Activated naive CD8-positive, alpha-beta T cell treated with anti-CD3 and anti-CD28 coated beads, Interleukin-2, amount 10 ng/mL, durations not matched to agents 7 days and 5 days (primary cell): Measurements from ENCODE around the gene B4GALNT4. TPM values are rescaled to one million over a fixed set of nuclear protein-coding genes. Genes with fewer than 3 reads are reported as not detected.

Experiments used
- ATAC-seq: fragments of 150-1000 bp; cut with Tn5 transposase; one replicate; pipeline ENCODE4 v1.10.0; 2021; ENCODE audit warnings: low read depth, moderate library complexity
- POLR2A ChIA-PET: fragments of 350-600 bp; sonication (Branson Sonifier 250); formaldehyde crosslinking; loops from one replicate; lab custom pipeline; 2021; ENCODE audit warnings: antibody characterized with exemption; lab: Charles Lee
- DNase-seq: peaks from one replicate; pipeline ENCODE4 v3.0.0; 2021
- H3K27ac Mint-ChIP-seq: one replicate; pipeline ENCODE4 v1.8.0; 2022; ENCODE audit warnings: mild to moderate bottlenecking, mixed read lengths
- H3K27me3 Mint-ChIP-seq: one replicate; pipeline ENCODE4 v1.8.0; 2022; ENCODE audit warnings: mild to moderate bottlenecking, moderate library complexity, mixed read lengths
- H3K36me3 Mint-ChIP-seq: one replicate; pipeline ENCODE4 v1.8.0; 2021; ENCODE audit warnings: mild to moderate bottlenecking, mixed read lengths
- H3K4me1 Mint-ChIP-seq: one replicate; pipeline ENCODE4 v1.8.0; 2021; ENCODE audit warnings: mixed read lengths
- H3K4me3 Mint-ChIP-seq: one replicate; pipeline ENCODE4 v1.8.0; 2022; ENCODE audit warnings: mild to moderate bottlenecking, moderate library complexity, mixed read lengths
- H3K9me3 Mint-ChIP-seq: one replicate; pipeline ENCODE4 v1.8.0; 2021; ENCODE audit warnings: mixed read lengths
- total RNA-seq, 2 experiments: library from RNA; stranded (reverse); gene quantifications; one replicate each; pipeline ENCODE4 v1.2.3, GENCODE V29; 2021

B4GALNT4 gene
- total RNA-seq, 2 experiments from 2014 or later = 1.1 TPM

DNA sequence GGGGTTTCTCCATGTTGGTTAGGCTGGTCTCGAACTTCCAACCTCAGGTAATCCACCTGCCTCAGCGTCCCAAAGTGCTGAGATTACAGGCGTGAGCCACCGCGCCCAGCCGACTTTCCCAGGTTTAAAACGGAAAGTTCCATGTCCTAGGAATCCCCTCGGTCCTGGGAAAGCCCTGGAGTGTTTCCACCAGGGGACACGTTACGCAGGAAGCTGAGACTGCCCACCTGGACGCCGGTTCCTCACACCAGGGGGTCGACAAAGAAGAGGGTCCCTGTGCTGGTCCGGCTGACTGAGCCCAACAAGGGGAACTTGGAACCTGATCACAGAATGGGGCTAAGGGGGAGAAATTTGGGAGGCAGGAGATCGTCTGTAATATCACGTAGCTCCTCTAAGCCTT, 3.5 kb upstream of the B4GALNT4 start:
- H3K4me3 Mint-ChIP-seq = no peak overlapping the region
- H3K36me3 Mint-ChIP-seq = no peaks in the 10 kb centered on the region
- no peaks in the 10 kb centered on the region for H3K9me3 Mint-ChIP-seq
- ATAC-seq = no peak
- peaks cover 31% of the 10 kb centered on the region for H3K27me3 Mint-ChIP-seq
- peaks cover 8% of the 10 kb centered on the region for H3K4me1 Mint-ChIP-seq
- DNase-seq = no peak
- POLR2A ChIA-PET = no interaction called here
- H3K27ac Mint-ChIP-seq = no peak overlapping the region

DNA sequence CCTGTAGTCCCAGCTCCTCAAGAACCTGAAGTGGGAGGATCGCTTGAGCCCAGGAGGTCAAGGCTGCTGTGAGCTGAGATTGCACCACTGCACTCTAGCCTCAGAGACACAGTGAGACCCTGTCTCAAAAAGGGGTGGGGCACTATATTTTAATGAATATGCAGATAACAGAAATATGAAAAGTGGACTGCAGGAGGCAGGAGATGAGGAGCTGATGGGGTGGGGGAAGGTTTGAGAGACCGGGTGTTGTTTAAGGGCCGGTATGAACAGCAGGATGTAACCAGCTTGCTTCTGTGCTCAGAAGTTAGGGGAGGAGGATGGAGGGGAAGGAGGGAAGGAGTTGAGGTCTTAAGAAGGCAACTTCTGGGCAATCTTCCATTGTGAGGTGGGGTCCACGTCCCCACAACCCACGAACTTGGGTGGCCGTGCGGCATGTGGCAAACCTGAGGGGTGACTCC, 1.3 kb upstream of the B4GALNT4 start:
- Mint-ChIP-seq H3K27ac (no peak overlapping the region), H3K4me3 (peak overlapping the region; percentile 42), H3K9me3 (no peaks in the 10 kb centered on the region), H3K36me3 (no peaks in the 10 kb centered on the region), H3K27me3 (peaks cover 40% of the 10 kb centered on the region), H3K4me1 (peaks cover 10% of the 10 kb centered on the region)
- POLR2A ChIA-PET = interaction anchor here (1.4 to 2.1 kb wide), 2 partner anchors 80 to 131 kb away, joined by 3 to 8 read pairs; no protein-coding TSS in a partner anchor
- DNase-seq = no peak
- ATAC-seq = peak; percentile 29

DNA sequence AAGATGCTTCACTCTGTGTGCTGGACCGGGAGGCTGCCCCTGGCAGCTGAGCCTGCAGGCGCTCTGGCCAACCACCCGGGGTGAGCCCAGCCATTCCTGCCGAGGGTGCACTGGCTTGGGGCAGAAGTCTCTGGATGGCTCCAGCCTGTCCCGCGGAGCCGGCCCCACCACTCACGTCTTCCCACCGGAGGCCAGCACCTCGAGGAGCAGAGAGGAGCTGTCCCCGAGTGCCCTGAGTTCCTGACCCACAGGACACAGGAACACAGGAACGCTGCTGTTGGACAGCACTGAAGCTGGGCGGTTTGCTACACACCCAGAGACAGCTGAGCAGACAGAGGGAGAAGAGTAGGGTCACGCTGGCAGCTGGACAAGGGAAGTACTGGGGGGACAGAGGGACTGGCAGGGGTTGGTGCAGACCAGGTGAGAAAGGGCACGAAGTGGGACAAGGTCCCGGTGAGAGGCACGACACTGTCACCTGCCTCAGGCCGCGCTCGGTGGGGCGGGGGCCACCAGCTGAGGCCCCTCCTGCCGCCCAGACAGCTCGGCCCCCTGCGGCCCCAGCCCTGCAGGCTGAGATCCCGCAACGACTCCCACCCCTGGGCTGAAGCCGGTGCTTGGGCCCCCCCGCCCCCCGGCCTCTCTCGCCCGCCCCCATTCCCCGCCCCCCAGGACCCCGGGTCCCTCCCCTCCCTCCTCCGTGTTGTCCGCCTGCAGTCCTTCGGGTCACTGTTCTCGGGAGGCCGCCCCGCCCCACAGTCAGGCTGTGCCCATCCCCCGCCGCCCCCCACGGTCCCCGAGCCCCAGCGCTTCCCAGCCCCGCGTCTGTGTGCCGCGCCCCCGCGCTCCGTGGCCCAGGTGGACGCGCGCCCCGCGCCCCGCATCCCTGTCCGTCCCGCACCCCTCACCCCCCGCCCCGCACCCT, 624 bp upstream of the B4GALNT4 start:
- ATAC-seq (peak; percentile 10), DNase-seq (no peak)
- Mint-ChIP-seq H3K4me3 (peak overlapping the region; percentile 59), H3K27ac (no peak overlapping the region), H3K9me3 (no peaks in the 10 kb centered on the region), H3K36me3 (no peaks in the 10 kb centered on the region), H3K4me1 (peaks cover 10% of the 10 kb centered on the region), H3K27me3 (peaks cover 40% of the 10 kb centered on the region)
- POLR2A ChIA-PET = interaction anchor here (1.4 to 2.1 kb wide), 2 partner anchors 80 to 131 kb away, joined by 3 to 8 read pairs; no protein-coding TSS in a partner anchor

DNA sequence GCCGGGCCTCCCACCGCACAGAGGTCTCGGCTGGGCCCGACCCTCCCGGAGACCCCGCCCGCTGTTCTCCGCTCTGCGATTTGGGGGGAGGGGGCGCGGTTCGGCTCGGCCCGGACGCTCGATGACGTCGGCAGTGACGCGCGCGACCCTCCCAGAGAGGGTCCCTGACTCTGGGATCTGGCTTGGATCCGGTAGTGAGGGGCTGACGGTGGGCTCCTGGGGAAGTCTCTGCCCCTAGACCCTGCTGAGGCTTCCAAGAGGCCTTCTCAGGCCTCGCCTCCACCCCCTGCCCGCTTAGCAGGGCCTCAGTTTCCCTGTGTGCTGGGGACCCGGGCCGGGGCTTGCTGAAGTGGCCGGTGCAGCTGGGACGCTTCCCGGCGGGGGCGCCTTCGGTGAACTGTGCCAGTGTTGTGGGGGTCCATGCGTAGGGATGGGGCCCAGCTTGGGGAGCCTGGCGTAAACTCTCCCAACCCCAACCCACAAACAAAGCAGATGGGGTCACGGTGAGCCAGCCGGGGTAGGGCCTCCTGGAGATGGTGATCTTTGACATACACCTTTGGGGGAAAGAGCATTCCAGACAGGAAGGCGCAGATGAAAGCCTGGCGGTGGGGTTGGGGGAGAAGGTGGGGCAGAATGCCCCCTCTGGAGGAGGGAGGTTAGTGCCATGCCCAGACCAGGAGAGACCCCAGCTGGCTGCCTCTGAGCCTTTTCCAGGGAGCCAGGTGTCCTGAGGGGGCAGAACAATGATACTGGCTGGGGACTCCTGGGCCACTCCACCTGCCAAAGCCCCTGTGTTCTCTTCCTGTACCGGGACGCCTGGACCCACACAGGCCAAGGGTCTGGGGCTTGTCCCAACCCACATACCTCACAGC, 1.0 kb downstream of the B4GALNT4 start:
- Mint-ChIP-seq H3K9me3 (peaks cover 6% of the 10 kb centered on the region), H3K27me3 (peaks cover 40% of the 10 kb centered on the region), H3K4me3 (peak overlapping the region; percentile 45), H3K36me3 (no peaks in the 10 kb centered on the region), H3K4me1 (peaks cover 10% of the 10 kb centered on the region), H3K27ac (no peak overlapping the region)
- no peak for DNase-seq
- POLR2A ChIA-PET = interaction anchor here (0.6 to 1.5 kb wide), 2 partner anchors 11 to 87 kb away, joined by 3 read pairs; no protein-coding TSS in a partner anchor
- no peak for ATAC-seq

DNA sequence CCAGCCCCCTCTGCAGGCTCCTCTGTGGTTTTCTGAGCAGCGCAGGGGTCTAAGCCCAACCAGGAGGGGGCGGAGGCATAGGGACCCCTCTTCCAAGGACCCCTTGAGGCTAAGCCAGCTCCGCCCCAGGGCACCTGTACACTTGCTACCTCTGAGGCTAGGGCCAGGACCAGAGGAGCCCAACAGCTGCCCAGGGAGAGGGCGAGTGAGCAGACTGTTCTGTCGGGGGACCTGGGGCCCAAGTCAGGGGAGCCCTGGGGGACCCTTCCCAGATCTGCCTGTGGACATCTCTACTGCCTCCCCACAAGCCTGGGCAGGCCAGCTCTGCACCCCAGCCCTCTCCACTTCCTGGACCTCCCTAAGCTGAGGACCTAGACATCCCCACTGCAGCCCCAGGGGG, 1.8 kb downstream of the B4GALNT4 start:
- Mint-ChIP-seq H3K4me3 (no peak overlapping the region), H3K27me3 (peaks cover 39% of the 10 kb centered on the region), H3K9me3 (peaks cover 6% of the 10 kb centered on the region), H3K27ac (no peak overlapping the region), H3K36me3 (no peaks in the 10 kb centered on the region), H3K4me1 (peaks cover 10% of the 10 kb centered on the region)
- ATAC-seq = no peak
- no peak for DNase-seq
- POLR2A ChIA-PET = interaction anchor here (1.5 kb wide), 1 partner anchor 12 kb away, joined by 3 read pairs; no protein-coding TSS in a partner anchor

DNA sequence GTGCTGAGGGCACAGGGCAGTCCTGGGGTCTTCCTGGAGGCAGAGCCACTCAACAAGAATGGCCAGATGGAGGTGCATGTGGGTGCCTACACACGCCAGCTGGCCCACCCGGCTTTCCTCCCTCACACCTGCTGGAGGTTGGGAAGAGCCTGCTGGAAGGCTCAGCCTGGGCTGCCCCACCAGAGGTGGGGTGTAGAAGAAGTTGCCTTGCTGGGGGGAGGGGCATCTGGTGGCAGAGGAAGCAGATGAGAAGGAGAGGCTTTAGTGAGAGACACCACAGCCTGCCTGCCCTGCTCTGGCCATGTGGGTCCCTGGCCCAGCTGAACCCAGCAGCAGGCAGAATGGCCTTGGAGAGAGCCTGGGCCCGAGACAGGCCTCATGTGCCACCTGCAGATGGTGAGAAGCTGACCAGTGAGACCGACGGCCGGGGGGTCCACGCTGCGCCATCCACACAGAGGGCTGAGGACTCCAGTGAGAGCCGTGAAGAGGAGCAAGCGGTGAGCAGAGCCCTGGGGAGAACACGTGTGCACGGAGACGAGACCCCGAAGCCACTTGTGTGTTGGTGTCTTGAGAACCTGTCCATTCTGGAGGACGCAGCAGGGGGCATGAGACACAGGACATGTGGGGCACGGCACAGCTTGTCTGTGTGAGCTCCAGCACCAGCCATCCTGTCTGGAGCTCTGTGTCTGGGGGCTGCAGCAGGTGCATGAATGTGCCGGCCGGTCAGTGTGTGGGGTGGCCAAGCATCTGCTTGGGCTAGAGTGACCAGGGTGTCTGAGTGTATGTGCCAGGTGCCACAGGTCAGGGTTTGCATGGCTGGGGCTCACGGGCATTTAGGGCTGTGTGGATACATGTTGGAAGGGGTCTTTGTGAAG, 2.7 kb downstream of the B4GALNT4 start:
- H3K27me3 Mint-ChIP-seq = peaks cover 36% of the 10 kb centered on the region
- H3K4me3 Mint-ChIP-seq = no peak overlapping the region
- no peaks in the 10 kb centered on the region for H3K36me3 Mint-ChIP-seq
- peaks cover 6% of the 10 kb centered on the region for H3K9me3 Mint-ChIP-seq
- ATAC-seq (no peak), DNase-seq (no peak)
- peaks cover 10% of the 10 kb centered on the region for H3K4me1 Mint-ChIP-seq
- POLR2A ChIA-PET = interaction anchor here (0.6 kb wide), 1 partner anchor 9 kb away, joined by 3 read pairs; no protein-coding TSS in a partner anchor
- no peak overlapping the region for H3K27ac Mint-ChIP-seq

DNA sequence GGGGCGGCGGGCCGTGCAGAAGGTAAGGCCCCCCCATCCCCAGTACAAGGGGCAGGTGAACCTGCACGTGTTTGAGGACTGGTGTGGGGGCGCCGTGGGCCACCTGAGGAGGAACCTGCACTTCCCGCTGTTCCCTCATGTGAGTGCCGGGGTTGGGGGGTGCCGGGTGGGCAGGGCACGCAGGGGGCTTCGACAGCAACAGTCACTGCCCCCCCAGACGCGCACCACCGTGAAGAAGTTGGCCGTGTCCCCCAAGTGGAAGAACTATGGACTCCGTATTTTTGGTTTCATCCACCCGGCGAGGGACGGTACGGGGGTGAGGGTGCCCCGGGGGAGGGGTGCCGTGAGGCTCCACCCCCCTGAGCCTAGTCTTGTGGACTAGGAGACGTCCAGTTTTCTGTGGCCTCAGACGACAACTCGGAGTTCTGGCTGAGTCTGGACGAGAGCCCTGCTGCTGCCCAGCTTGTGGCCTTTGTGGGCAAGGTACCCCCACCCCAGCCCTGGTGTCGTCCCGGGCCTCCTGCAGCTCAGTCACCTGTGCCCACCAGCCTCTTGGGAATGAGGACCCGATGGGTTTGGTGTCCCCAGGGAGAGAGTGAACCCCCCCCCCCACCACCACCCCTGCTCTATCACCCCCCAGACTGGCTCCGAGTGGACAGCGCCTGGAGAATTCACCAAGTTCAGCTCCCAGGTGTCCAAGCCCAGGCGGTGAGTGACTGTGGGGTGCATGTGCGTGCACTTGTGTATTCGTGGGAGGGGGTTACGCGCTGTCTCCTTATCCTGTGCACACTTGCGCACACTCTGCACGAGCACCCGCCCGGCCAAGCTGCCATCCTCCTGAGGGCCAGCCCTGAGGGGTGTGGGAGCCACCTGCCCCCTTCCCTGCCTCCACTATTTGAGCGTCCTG, 3.8 kb downstream of the B4GALNT4 start:
- Mint-ChIP-seq H3K4me3 (no peak overlapping the region), H3K4me1 (peaks cover 10% of the 10 kb centered on the region), H3K36me3 (no peaks in the 10 kb centered on the region), H3K27me3 (peaks cover 25% of the 10 kb centered on the region), H3K9me3 (peaks cover 6% of the 10 kb centered on the region), H3K27ac (no peak overlapping the region)
- POLR2A ChIA-PET = no interaction called here
- no peak for DNase-seq
- ATAC-seq = no peak

DNA sequence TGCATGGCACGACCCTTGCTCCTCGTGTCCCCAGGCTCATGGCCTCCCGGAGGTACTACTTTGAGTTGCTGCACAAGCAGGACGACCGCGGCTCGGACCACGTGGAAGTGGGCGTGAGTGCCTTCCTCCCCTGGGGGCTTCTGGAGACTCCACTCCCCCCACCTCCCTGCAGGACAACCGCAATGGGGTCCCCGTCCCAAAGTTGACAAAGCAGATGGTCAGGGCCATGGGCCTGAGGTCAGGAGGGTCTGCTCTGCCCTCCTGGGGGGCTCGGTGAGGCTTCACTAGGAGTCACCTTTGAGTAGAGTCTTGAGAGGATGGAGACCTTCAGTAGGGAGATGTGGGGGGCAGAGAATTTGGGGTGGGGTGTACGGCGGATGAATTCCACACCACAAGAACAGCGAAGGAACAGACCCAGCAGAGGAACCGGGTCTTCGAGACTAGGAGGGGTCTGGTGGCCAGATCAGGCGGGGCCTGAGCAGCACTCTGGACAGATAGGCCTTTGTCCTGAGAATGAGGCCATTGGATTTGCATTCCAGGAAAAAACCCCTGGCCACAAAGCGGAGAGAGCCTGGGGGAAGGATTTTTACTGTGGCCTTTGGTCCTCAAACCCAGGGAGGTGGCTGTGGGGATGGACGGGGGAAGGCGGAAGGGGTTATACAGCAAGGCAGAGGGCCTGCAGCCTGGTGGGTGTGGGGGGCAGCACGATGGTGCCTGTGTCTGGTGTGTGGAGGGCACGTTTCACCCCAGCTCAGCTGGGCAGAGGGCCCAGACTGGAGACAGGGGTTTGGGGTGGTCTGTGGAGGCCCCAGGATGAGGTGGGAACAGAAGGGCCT, 4.6 kb downstream of the B4GALNT4 start:
- Mint-ChIP-seq H3K36me3 (no peaks in the 10 kb centered on the region), H3K4me3 (no peak overlapping the region), H3K27me3 (peaks cover 19% of the 10 kb centered on the region), H3K9me3 (peaks cover 6% of the 10 kb centered on the region), H3K4me1 (peaks cover 8% of the 10 kb centered on the region), H3K27ac (peak overlapping the region; percentile 63)
- no peak for ATAC-seq
- DNase-seq = no peak
- POLR2A ChIA-PET = no interaction called here

DNA sequence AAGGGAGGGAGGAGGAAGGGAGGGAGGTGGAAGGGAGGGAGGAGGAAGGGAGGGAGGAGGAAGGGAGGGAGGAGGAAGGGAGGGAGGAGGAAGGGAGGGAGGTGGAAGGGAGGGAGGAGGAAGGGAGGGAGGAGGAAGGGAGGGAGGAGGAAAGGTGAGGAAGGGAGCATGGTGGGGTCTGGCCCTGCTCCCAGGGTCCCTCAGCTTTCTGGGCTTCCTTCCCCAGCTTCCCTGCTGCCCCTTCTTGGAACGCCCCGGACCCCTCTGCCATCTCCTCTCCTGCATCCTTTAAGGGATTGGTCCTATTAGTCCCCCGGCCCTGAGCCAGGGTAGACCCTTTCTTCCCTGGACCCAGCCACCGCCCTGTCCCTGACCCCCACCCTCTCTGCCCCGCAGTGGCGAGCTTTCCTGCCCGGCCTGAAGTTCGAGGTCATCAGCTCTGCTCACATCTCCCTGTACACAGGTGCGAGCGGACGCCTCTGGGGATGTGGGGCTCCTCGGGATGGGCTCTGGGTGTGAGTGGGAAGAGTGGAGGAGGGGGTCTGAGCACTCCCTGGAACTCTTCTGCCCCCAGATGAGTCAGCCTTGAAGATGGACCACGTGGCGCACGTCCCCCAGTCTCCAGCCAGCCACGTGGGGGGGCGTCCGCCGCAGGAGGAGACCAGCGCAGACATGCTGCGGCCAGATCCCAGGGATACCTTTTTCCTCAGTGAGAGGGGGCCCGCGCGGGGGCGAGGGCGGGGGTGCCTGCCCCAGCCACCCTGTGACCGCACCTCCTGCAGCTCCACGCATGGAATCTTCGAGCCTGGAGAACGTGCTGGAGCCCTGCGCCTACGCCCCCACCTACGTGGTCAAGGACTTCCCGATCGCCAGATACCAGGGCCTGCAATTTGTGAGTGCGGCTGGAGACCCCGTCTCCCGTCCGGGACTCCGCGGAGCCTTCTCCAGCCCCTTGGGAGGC, 6.0 kb downstream of the B4GALNT4 start:
- no peak for ATAC-seq
- H3K36me3 Mint-ChIP-seq = no peaks in the 10 kb centered on the region
- peaks cover 6% of the 10 kb centered on the region for H3K9me3 Mint-ChIP-seq
- peaks cover 8% of the 10 kb centered on the region for H3K4me1 Mint-ChIP-seq
- H3K27ac Mint-ChIP-seq = no peak overlapping the region
- POLR2A ChIA-PET = no interaction called here
- no peak overlapping the region for H3K4me3 Mint-ChIP-seq
- no peak for DNase-seq
- H3K27me3 Mint-ChIP-seq = peaks cover 15% of the 10 kb centered on the region

DNA sequence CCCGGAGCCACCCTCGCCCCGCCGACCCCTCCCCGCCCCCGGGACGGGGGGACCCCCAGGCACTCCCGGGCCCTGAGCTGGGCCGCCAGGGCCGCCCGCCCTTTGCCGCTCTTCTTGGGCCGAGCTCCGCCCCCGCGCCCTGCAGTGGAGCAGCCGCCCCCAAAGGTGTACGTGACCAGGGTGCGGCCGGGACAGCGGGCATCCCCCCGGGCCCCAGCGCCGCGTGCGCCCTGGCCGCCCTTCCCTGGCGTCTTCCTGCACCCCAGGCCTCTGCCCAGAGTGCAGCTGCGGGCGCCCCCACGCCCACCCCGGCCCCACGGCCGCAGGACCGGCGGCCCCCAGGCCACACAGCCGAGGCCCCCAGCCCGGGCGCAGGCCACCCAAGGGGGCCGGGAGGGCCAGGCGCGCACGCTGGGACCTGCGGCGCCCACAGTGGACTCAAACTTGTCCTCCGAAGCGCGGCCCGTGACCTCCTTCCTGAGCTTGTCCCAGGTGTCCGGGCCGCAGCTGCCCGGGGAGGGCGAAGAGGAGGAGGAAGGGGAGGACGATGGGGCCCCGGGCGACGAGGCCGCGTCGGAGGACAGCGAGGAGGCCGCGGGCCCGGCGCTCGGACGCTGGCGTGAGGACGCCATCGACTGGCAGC, 7.4 kb downstream of the B4GALNT4 start:
- no peak for DNase-seq
- H3K27me3 Mint-ChIP-seq = peaks cover 4% of the 10 kb centered on the region
- POLR2A ChIA-PET = interaction anchor here (0.6 kb wide), 1 partner anchor 155 kb away, joined by 3 read pairs; no protein-coding TSS in a partner anchor

More for the DNA sequence above, 7.4 kb downstream of the B4GALNT4 start:
- H3K4me1 Mint-ChIP-seq = peaks cover 3% of the 10 kb centered on the region
- H3K9me3 Mint-ChIP-seq = peaks cover 6% of the 10 kb centered on the region
- no peak for ATAC-seq
- no peak overlapping the region for H3K27ac Mint-ChIP-seq
- no peaks in the 10 kb centered on the region for H3K36me3 Mint-ChIP-seq
- H3K4me3 Mint-ChIP-seq = no peak overlapping the region
